ENCODE results near the gene CCBE1. TPM values are rescaled to one million over a fixed set of nuclear protein-coding genes. Genes with fewer than 3 reads are reported as not detected.
"Not testable (repeated sequence)": the region's sequence is repeated elsewhere in the genome, so short reads cannot be mapped to it uniquely, and the experiment has no call there.

Gene CCBE1
- total RNA-seq, 2 experiments from 2014 or later, result not detected

DNA sequence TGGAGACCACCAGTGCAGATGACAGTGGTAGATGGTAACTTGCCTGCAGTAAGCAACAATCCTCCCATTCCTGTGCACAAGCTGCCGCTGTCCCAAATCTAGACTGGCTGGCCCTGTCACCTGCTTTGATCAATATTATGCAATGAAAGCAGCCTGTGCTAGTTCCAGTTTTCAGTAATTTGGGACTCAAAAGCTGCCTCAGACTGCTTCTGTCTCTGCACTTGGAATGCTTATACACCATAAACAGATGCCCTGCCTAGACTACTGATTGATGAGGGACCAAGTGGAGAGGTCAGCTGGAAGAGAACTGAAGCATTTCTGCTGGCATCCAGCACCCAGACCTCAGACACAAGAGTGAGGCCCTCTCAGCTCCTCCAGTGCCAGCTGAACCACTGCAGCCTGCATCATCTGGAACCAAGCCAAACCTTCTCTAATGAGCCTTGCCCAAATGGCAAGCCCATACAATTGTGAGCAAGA lies 24.9 kb downstream of the CCBE1 start:
- CTCF ChIA-PET, result interaction anchor here (1.4 kb wide), 1 partner anchor 25 kb away, joined by 3 read pairs; the partner anchor contains the start of gene CCBE1
- no peak overlapping the region for H3K27ac Mint-ChIP-seq
- intact Hi-C loops (cut with micrococcal nuclease), result no loop called here

DNA sequence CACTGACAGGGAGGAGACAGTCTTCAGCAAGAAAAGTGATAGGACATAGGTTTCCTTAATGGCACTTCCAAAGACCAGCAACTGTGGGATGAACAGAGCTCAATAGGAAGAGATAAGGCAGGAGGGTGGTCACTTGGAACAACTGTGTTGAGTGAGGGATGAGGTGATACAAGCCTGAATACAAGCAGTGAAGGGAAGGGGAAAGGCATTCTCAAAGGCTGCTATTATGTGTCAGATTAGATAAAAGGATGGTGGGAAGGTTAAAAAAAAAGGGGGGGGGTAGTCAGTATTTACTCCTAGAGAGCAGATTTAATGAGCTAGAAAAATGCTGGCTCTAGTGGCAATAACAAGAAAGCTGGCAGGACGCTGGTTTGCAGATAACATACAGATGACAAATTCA lies 25.7 kb downstream of the CCBE1 start:
- Mint-ChIP-seq H3K27ac (no peak overlapping the region), H3K4me1 (ENCODE audit: low read depth) (no peaks in the 10 kb centered on the region), H3K4me3 (no peak overlapping the region), H3K9me3 (no peaks in the 10 kb centered on the region), H3K27me3 (ENCODE audit: low read depth) (peaks cover 4% of the 10 kb centered on the region), H3K36me3 (ENCODE audit: low read depth) (no peaks in the 10 kb centered on the region)
- no peak for DNase-seq
- CTCF ChIA-PET, result no interaction called here
- intact Hi-C loops (cut with micrococcal nuclease), result no loop called here

More for the DNA sequence above, 24.9 kb downstream of the CCBE1 start:
- H3K27me3 Mint-ChIP-seq (ENCODE audit: low read depth), result peaks cover 4% of the 10 kb centered on the region
- no peaks in the 10 kb centered on the region for H3K36me3 Mint-ChIP-seq (ENCODE audit: low read depth)
- no peak overlapping the region for H3K4me3 Mint-ChIP-seq
- H3K4me1 Mint-ChIP-seq (ENCODE audit: low read depth), result no peaks in the 10 kb centered on the region
- no peaks in the 10 kb centered on the region for H3K9me3 Mint-ChIP-seq
- DNase-seq, result no peak

DNA sequence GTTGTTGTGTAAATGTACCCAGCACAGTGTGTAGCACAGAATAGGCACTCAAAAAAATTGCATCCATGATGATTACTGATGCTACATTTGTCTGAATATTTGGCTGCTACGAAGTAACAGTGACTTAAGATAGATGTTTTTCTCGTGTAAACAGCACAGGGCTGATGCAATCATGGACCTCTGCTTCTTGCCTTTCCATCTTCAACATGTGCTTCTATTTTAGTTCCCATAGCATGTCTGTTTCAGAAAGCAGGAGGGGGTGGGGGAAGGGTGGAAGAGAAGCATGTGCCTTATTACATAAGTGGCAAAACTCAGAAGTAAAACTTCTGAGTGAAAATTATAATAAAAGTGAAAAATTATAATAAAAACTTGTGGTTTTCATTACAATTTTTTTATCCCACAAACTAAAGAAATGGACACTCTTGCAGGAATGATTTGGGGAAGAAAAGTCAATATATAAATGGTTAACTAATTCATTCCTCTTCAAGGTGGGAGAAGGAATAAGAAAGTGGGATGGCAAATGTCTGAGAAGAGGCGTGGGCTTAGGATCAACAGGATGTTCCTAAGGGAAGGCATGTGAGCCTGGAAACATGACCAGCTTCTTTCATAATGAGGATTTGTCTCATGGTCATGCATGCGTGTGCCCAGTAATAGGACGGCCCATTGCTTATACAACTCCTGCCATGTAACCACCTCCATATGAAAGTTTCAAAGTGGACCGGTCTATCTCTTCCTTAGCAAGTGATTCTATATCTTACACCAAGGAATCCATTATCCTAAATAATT lies 27.2 kb downstream of the CCBE1 start:
- DNase-seq, result no peak
- H3K27me3 Mint-ChIP-seq (ENCODE audit: low read depth), result peaks cover 4% of the 10 kb centered on the region
- H3K36me3 Mint-ChIP-seq (ENCODE audit: low read depth), result no peaks in the 10 kb centered on the region
- no peak overlapping the region for H3K4me3 Mint-ChIP-seq
- CTCF ChIA-PET, result no interaction called here
- intact Hi-C loops (cut with micrococcal nuclease), result no loop called here
- no peaks in the 10 kb centered on the region for H3K9me3 Mint-ChIP-seq
- H3K27ac Mint-ChIP-seq, result no peak overlapping the region
- H3K4me1 Mint-ChIP-seq (ENCODE audit: low read depth), result no peaks in the 10 kb centered on the region

DNA sequence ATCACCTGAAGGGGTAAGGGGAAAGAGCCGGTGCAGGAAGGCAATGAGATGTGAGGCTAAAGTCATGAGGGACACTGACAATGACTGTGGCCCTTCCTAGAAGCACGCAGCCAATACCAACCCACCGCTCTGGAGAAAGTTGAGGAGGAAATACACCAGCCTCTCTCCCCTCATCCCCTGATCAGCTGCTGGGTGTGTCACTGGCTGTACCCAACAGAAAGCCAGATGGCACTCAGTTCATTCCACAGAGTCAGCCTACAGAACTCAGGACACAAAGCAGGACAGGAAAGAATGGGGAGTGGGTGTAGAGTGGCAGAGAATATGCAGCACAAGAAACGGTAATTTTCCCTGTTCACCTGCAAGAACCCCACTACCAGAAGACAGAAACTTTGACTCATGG lies 29.7 kb downstream of the CCBE1 start:
- no peaks in the 10 kb centered on the region for H3K27me3 Mint-ChIP-seq (ENCODE audit: low read depth)
- intact Hi-C loops (cut with micrococcal nuclease), result no loop called here
- no peak overlapping the region for H3K27ac Mint-ChIP-seq

DNA sequence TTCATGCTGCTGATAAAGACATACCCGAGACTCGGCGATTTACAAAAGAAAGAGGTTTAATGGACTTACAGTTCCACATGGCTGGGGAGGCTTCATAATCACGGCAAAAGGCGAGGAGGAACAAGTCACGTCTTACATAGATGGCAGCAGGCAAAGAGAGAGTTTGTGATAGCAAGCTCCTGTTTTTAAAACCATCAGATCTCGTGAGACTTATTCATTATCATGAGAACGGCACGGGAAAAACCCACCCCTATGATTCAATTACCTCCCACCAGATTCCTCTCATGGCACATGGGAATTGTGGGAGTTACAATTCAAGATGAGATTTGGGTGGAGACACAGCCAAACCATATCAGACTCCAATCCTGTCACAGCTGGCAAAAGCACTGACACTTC lies 31.2 kb downstream of the CCBE1 start:
- H3K9me3 Mint-ChIP-seq; H3K36me3 Mint-ChIP-seq (ENCODE audit: low read depth); H3K27me3 Mint-ChIP-seq (ENCODE audit: low read depth); DNase-seq; intact Hi-C loops (cut with micrococcal nuclease); H3K27ac Mint-ChIP-seq; H3K4me3 Mint-ChIP-seq; CTCF ChIA-PET; H3K4me1 Mint-ChIP-seq (ENCODE audit: low read depth): not testable (repeated sequence)

More for the DNA sequence above, 29.7 kb downstream of the CCBE1 start:
- CTCF ChIA-PET, result no interaction called here
- no peaks in the 10 kb centered on the region for H3K9me3 Mint-ChIP-seq
- DNase-seq, result no peak
- no peaks in the 10 kb centered on the region for H3K4me1 Mint-ChIP-seq (ENCODE audit: low read depth)
- no peaks in the 10 kb centered on the region for H3K36me3 Mint-ChIP-seq (ENCODE audit: low read depth)
- no peak overlapping the region for H3K4me3 Mint-ChIP-seq

DNA sequence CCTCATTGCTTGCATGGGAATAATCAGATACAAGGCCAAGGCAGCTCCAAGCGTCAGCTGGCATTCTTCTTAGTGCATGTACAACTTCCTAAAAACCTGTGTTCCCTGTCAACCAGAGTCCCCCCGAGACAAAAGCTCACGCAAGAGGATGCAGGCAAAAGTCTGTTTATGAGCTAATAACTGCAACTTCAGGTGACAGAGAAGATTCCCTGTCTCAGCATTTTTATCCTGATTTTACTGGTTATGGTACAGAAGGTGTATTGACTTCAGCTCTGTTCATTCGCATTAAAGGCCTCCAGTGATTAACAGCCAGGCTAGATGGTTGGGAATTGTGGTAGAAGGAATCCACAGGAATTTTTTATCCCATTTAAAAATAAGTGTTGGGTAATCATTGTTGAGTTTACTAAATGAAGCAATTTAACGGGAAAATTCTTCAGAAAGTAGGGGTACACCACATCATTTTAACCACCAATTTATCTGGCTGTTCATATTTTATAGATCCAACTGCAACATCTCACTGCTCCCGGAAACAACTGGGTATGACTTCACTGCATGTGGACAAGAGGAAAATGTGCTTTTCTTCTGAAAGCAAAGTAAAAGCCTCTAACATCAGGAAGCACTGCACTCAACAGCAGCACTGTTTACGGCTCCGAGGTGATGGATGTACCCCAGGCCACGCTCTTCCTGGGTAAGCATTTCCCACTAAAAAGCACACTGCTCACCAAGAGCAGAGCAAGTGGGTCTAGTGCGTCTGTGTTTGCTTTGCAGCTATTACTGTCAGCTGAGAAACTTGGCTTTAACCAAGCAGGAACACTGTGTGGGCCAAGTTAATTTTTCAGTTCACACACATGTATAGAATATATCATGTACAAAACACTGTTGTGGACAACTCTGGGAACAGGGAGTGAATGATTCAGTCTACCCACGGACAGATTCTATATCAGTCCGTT lies 31.9 kb downstream of the CCBE1 start:
- no peak overlapping the region for H3K27ac Mint-ChIP-seq
- H3K4me3 Mint-ChIP-seq, result no peak overlapping the region
- CTCF ChIA-PET, result no interaction called here
- H3K27me3 Mint-ChIP-seq (ENCODE audit: low read depth), result no peaks in the 10 kb centered on the region
- H3K4me1 Mint-ChIP-seq (ENCODE audit: low read depth), result no peaks in the 10 kb centered on the region
- DNase-seq, result no peak
- no peaks in the 10 kb centered on the region for H3K36me3 Mint-ChIP-seq (ENCODE audit: low read depth)
- no peaks in the 10 kb centered on the region for H3K9me3 Mint-ChIP-seq
- intact Hi-C loops (cut with micrococcal nuclease), result no loop called here

DNA sequence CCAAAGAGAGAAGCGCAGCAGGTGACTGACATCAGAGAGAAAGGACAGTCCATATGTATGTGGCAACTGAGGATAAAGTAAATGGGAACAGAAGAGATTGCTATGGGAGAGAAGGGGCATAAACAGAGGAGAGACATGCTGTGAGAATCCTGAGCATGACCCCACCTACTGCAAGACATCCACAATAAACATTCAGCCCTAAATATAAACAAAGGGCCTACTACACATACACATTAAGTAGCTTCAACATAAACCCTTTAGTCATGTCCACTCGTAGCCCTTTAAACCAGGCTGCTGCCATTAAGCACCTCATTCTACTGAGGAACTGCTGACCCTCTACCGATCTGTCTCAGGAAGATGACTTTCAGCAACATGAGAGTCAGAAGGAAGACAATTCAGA lies 32.9 kb downstream of the CCBE1 start:
- no peaks in the 10 kb centered on the region for H3K27me3 Mint-ChIP-seq (ENCODE audit: low read depth)
- no peak overlapping the region for H3K4me3 Mint-ChIP-seq
- DNase-seq, result no peak
- no peak overlapping the region for H3K27ac Mint-ChIP-seq
- no peaks in the 10 kb centered on the region for H3K9me3 Mint-ChIP-seq
- no peaks in the 10 kb centered on the region for H3K36me3 Mint-ChIP-seq (ENCODE audit: low read depth)
- CTCF ChIA-PET, result no interaction called here
- intact Hi-C loops (cut with micrococcal nuclease), result no loop called here
- no peaks in the 10 kb centered on the region for H3K4me1 Mint-ChIP-seq (ENCODE audit: low read depth)

DNA sequence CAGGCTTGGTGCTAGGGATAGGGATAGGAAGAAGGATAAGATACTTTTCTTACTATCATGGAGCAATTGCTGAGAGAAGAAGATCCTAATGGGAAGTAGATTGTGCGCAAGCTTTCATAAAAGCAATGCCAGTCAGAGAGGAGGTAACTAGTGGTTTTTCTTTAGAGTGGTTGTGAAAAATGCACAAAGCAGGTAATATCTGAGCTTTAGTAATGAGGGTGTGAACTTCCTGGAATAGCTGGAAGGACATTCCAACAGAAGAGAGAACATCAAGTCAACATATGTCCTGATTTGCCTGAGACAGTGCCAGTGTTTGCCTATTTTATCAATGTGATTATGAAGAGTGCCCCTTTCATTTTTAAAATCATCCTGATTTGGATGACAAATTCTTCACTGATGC lies 34.1 kb downstream of the CCBE1 start:
- no peak for DNase-seq
- Mint-ChIP-seq H3K4me3 (no peak overlapping the region), H3K27me3 (ENCODE audit: low read depth) (no peaks in the 10 kb centered on the region), H3K4me1 (ENCODE audit: low read depth) (no peaks in the 10 kb centered on the region), H3K36me3 (ENCODE audit: low read depth) (no peaks in the 10 kb centered on the region), H3K27ac (no peak overlapping the region), H3K9me3 (no peaks in the 10 kb centered on the region)
- intact Hi-C loops (cut with micrococcal nuclease), result no loop called here
- CTCF ChIA-PET, result no interaction called here

DNA sequence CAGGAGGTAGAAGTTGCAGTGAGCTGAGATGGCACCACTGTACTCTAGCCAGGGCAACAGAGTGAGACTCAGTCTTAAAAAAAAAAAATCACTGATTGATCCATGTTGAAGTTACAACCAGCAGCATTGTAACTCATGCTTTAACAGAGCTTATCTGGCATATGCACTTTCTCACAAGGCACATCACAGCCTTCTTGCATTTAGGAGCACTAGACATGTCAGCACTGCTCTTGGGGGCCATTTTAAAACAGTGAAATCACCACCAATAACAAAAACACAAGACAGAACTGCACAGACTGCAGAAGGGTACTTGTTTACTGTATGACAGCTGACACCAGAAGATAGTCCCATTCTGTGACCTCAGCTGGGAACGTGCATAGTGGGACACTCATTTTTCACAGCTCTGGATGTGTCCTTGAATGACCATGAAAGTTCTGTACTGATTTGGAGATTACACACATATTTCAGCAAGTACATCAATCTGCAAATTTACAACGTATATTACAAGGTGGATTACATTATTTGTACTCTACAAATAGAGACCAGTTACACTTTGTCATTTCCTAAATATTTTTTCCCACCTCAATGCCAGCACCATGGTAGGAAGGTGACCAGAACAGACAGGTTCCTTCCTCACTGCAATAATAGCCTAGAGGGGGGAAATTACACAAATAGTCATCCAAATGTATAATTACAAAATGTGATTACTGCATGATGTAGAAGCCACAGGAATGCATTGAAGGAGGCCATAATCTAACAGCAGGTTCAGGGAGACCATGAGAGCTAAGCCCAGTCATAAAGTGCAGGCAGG lies 35.1 kb downstream of the CCBE1 start:
- Mint-ChIP-seq H3K36me3 (ENCODE audit: low read depth) (no peaks in the 10 kb centered on the region), H3K9me3 (no peaks in the 10 kb centered on the region), H3K27ac (no peak overlapping the region), H3K4me3 (no peak overlapping the region), H3K27me3 (ENCODE audit: low read depth) (peaks cover under 1% of the 10 kb centered on the region), H3K4me1 (ENCODE audit: low read depth) (no peaks in the 10 kb centered on the region)
- no peak for DNase-seq
- CTCF ChIA-PET, result no interaction called here
- intact Hi-C loops (cut with micrococcal nuclease), result no loop called here

DNA sequence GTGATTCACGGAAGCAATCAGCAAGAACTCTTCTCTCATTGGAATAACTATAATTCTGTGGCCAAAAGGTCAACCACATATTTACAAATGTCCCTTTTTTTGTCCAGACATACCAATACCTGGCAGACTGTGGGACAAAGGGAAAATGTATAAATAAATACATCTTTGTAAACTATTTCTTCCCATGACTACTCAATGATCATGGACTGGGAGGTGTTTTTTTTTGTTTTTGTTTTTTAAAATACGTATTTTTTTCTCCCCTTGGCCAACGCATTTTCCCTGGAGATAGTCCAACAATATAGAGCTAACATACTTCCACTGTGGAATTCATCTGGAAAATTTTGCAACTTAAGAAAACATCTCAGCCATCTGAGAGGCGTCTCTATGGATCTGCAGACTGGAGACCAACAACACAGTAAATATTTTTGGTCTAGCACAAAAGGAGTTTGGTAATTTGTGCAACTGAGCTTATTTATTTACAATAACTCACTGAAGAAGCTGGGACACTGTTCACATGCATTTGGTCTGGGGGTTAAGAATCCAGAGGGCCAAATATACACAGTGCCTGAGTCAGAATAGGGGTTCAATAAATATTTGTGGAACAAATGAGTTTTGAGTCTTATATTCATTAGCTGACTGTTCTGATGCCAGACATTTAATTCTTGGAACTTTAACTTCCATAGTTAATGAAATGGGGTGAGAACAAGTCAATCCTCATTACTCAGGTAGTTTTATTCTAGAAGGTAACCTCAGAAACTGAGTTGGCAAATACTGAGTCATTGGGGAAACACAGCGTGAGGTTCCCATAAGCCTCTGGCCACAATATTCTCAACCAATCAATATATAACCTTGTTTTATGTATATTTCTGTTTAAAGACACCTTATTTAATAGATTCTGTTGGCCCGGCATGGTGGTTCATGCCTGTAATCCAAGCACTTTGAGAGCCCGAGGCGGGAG lies 36.2 kb downstream of the CCBE1 start:
- intact Hi-C loops (cut with micrococcal nuclease), result no loop called here
- H3K36me3 Mint-ChIP-seq (ENCODE audit: low read depth), result no peaks in the 10 kb centered on the region
- no peak overlapping the region for H3K27ac Mint-ChIP-seq
- no peaks in the 10 kb centered on the region for H3K9me3 Mint-ChIP-seq
- peaks cover 2% of the 10 kb centered on the region for H3K27me3 Mint-ChIP-seq (ENCODE audit: low read depth)
- CTCF ChIA-PET, result no interaction called here
- no peak overlapping the region for H3K4me3 Mint-ChIP-seq
- H3K4me1 Mint-ChIP-seq (ENCODE audit: low read depth), result no peaks in the 10 kb centered on the region
- DNase-seq, result no peak

DNA sequence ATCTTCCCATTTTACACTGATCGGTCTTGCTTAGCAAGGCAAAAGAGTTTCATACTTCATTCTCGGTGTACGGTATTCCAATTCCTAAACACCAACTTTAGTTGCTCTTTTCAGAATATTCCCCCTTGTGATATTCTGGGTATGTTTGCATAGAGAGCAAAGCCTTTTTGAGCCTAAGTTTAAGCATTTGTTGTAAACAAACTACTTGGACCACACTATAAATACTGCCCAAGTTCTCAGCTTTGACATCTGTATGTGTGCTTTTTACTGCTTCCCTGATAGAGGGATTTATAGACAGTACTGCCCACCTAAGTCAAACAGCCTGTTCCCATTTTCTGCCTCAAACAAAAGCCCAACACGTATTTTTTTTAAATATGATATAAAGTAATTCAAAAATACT lies 36.9 kb downstream of the CCBE1 start:
- intact Hi-C loops (cut with micrococcal nuclease), result no loop called here
- no peaks in the 10 kb centered on the region for H3K36me3 Mint-ChIP-seq (ENCODE audit: low read depth)
- no peaks in the 10 kb centered on the region for H3K4me1 Mint-ChIP-seq (ENCODE audit: low read depth)
- CTCF ChIA-PET, result no interaction called here
- H3K4me3 Mint-ChIP-seq, result no peak overlapping the region
- DNase-seq, result no peak
- H3K9me3 Mint-ChIP-seq, result no peaks in the 10 kb centered on the region
- H3K27me3 Mint-ChIP-seq (ENCODE audit: low read depth), result peaks cover 2% of the 10 kb centered on the region
- H3K27ac Mint-ChIP-seq, result no peak overlapping the region

All from activated naive CD4-positive, alpha-beta T cell treated with anti-CD3 and anti-CD28 coated beads for 36 hours (primary cell).